ENCODE data around the gene SNRNP40.

The SNRNP40 gene

DNA sequence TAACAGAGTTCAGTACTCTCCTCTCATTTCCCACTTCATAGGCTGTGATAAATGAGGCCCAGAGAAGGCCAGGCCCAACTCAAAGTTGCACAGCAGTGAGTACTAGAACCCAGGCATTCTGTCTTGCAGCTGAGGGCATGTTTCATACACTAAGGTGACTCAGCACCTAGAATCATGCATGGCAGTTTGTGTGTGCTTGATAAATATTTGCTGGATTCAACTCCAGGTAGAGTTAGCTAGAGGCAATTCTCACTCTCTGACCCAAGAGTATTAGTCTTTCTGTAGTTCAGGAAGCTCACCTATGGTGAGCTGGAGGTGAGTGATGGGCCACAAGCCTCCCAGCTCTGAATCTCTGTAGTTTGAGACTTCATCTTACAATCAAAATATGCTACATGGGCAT, 67.6 kb downstream of the SNRNP40 start:
- DNase-seq, result no peak

DNA sequence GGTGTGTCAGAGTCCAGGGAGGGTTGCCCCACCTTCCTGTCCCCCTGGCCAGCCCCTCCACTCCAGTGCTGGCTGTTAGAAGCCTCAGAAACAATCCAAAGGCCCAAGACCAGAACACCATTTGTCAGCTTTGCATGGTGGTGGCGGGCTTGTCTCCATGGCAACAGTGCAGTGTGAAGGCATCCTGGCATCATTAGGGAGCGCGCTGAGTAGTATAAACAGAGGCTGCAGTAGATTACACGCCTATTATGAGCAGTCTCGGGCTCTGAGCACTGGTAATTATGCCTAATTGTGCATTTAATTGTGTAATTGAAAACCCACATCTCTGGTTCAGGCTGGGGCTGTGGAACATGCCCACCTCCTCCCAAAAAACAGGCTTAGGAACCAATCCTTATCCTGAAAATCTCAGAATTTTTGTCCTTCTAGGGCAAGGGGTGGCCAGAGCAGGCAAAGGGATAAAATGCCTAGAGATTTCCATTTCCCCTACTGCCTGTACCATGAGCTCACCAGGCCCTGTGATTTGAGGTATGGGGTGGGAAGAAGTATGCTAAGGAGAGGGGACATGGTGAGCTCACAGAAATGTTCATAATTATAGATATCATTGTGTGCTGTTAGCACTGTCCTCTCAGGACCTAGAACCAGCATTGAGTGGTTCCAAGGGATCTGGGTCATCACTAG, 68.6 kb downstream of the SNRNP40 start:
- DNase-seq, result no peak

DNA sequence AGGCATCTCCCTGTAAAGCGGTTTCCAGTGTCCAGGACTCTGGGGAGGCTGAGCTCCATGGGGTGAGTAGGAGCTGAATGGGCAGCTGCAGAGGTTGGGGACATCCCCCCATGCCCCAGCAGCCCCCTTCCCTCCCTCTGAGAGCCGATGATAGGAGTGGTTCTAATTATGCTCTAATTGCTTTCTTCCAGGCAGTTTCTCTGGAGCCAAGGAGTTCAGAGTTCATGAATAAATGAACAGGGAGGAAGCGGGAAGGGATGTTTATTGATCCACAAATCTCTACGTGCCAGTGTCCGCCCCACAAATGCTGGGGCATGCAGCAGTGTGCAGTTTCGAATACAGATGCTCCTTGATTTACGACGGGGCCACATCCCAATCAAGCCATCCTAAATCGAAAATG, 72.5 kb downstream of the SNRNP40 start:
- no peak for DNase-seq

DNA sequence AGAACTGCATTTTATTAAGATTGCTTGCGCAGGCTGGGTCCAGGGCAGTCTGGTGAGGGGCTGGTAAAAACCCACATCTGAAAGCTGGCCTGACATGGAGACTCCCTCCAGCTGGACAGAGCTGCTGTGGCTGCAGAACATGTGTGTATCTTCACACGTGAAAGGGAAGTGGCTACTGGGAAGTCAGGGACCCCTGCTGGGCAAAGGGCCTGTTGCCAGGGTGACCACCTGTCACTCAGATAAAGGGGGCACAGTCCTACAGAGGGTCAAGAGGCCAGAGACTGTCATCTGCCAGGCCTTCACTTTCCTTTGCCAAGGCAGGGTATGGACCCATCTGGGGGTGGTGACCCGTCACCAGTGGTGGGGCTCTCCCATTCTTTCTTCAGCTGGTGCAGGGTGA, 74.4 kb downstream of the SNRNP40 start:
- no peak for DNase-seq

DNA sequence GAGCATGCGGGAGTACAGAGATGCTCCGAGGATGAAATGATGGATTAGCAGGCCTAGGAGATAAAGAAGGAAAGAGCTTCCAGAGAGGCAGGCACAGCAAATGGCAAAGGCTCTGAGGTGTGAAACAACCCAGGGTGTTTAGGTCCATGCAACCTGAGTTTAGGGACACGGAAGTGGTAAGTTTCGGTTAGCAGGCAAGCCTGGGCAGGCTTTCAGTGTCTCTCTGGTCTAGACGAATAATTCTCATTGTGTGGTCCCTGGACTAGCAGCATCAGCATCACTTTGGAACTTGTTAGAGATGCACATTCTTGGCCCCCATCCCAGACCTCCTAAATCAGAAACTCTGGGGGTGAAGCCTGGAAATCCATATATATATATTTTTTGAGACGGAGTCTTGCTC, 75.5 kb downstream of the SNRNP40 start:
- no peak for DNase-seq

DNA sequence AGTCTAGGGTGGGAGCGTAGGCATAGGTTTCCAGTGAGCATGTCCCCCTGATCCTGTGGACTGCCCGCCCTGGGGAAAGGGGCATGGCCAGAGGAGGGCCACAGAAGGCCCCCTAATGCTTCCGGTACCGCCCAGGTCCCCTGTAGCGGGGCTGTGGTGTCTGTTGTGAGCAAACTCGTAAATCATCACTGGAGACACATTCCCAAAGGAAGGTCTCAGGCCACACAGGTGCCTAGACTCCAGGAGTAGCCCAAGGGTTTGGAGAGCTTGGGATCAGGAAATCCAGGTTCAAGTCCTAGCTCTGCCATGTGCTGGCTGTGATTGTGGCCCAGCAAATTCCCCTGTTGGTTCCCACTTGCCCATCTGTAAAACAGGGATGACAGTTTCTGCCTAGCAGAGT, 77.1 kb downstream of the SNRNP40 start:
- no peak for DNase-seq

DNA sequence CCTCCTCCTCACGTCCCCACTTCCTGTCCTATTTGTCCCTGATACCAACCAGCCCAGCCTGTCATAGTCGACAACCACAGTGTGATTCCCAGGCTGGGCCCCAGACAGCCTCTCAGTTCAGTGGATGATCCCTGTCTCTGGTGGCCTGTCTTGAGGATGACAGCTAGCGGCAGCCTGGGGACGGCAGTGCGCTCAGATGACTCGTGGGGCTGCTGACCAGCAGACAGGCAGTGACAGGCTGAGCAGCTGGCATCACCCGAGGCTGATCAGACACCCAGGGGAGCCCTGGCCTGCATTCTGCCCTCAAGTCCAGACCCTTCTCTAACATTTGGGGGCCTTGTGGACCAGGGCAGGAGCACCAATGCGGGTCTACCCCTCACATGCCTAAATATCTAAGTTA, 77.9 kb downstream of the SNRNP40 start:
- no peak for DNase-seq

DNA sequence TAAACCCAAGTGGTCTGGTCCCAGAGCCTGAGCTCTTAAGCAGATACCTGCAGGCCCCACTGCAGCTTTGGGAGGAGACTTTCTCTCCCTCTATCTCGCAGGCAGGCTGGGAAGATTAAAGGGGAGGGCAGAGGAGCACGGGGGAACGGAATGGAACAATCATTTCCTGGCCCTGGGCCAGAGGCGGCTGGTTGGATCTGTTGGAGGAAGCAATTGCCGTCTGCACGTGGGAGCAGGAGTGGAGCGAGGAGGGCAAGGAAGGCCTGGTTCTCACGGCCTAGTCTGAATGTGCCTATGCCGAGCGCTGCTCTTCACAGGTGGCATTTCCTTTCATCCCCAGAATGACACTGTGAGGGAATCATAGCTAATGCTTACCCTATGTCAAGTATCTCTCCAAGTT, 80.6 kb downstream of the SNRNP40 start:
- DNase-seq, result peak; percentile 27

DNA sequence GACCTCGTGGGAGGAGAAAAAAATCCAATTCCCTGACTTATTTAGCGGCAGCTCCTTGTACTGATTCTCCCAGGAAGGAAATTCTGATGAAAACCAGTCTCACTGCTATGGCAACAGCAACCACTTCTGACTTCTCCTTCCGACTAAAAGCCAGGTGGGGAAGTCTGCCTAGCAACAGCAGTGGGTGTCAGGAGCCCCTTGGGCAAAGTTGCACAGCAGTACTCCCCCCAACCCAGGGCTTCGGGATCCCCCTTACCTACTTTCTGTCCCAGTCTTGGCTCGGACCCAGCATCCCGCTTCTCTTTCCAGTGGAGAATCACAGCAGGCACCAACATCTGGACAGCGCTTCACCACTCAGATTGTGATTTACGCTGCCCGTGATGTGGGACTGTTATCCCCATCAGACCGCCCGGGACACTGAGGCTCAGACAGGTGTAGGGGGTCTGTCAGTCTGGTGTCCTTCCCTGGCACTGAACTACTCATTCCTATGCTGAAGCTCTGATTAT, 81.5 kb downstream of the SNRNP40 start:
- no peak for DNase-seq

DNA sequence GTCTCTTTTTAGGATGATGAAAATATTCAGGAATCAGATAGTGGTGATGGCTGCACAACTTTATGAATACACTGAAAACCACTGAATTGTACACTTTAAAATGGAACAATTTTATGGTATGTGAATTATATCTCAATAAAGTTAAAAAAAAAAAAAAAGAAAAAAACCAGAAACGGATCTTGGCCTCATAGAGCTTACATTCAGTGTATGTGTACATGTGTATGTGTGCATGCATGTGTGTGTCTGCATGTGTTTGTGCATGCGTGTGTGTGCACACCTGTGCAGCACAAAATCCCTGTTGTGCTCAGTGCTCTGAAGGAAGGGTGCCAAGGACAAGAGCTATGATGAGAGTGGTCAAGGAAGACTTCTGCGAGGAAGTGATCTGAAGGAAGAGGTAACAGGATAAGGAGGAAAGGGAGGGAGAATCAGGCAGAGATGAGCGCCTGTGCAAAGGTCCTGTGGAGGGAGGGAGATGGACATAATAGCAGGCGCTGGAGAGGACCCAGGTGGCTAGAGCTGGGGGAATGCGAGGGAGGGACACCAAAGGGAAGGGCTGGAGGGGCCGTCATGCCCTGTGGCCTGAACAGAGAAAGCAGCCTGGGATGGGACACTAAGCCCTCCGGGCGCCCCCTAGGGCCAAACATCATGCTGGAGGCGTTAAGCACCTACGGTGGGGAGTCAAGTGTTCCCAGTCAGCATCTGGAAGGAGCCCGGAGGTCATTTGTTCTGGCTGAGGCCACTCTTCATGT, 82.1 kb downstream of the SNRNP40 start:
- no peak for DNase-seq

Data from NCI-H1048 (cell line).